Measurements from ENCODE around the gene SLC35F1. TPM values are rescaled to one million over a fixed set of nuclear protein-coding genes. Genes with fewer than 3 reads are reported as not detected.

Gene SLC35F1
- total and polyA plus RNA-seq, 9 of the 15 experiments (the other 6 are each of a cell fraction or from before 2014, with no cell fraction given) = 0.03 to 0.06 TPM; not detected in 7

- no peak for TF ChIP-seq ZNF609 (CRISPR knock-in tag; IDR thresholded peaks at IDR 0.05; ENCODE audit: borderline replicate concordance)
Measured at GRCh38 chr6:118123503-118124037, 216.5 kb downstream of the SLC35F1 start (continued).

GRCh38 chr6:118124851-118125250 lies 217.8 kb downstream of the SLC35F1 start:
- WGBS (ENCODE audit: insufficient coverage, low coverage, missing lambda C conversion rate) = 0% methylated on average over 2 of the region's 2 CpGs
- Histone ChIP-seq H3K4me3 (no peak overlapping the region), H3K9me1 (ENCODE audit: control insufficient read depth, insufficient read depth, low read length) (no peaks in the 10 kb centered on the region), H2AFZ (ENCODE audit: low read depth, low read length) (no peak overlapping the region), H3K79me2 (ENCODE audit: control insufficient read depth, insufficient read depth, low read length) (no peaks in the 10 kb centered on the region), H3K36me3 (ENCODE audit: control insufficient read depth, insufficient read depth, low read length) (no peaks in the 10 kb centered on the region), H3K27me3 (ENCODE audit: control insufficient read depth in 2 of 2, insufficient read depth in 2 of 2, low read length in 2 of 2) (no peaks in the 10 kb centered on the region), H3K9ac (ENCODE audit: insufficient read depth in 1 of 2, low read depth in 2 of 2, low read length in 2 of 2) (no peak overlapping the region), H3K4me1 (replicated peaks in 1 of 2; ENCODE audit: control insufficient read depth in 2 of 2, insufficient read depth in 2 of 2, low read length in 2 of 2) (no peaks in the 10 kb centered on the region), H4K20me1 (replicated peaks; ENCODE audit: control insufficient read depth, insufficient read depth, low read length) (no peaks in the 10 kb centered on the region), H3K4me2 (ENCODE audit: insufficient read depth, low read length) (no peak overlapping the region), H3K9me3 (replicated peaks; ENCODE audit: control insufficient read depth, insufficient read depth, low read depth, low read length) (no peaks in the 10 kb centered on the region), H3K27ac (ENCODE audit: extremely low read depth, low read depth, low read length) (no peak overlapping the region)
- POLR2A ChIA-PET = no interaction called here
- CTCF ChIA-PET (ENCODE audit: low intra/inter-chr PET ratio) = no interaction called here
- in situ Hi-C loops (cut with MboI) = no loop called here
- DNase-seq (ENCODE audit: extremely low read depth in 1 of 4, low spot score in 3 of 4) = no peak
- FAIRE-seq = no peak
- no peak for ATAC-seq
- no TSS peak for BruUV-seq (replicated peaks)
- intact Hi-C loops (cut with micrococcal nuclease) = no loop called here
- no peak for TF ChIP-seq PBX2 (CRISPR knock-in tag; IDR thresholded peaks at IDR 0.05; ENCODE audit: low read depth)
- no peak for TF ChIP-seq PBX2 (tag; conservative IDR thresholded peaks at IDR 0.05; ENCODE audit: low read depth)
- TF ChIP-seq FUS (optimal IDR thresholded peaks at IDR 0.05; ENCODE audit: low read depth, low read length) = no peak
- no peak for TF ChIP-seq SIN3A (IDR thresholded peaks at IDR 0.05; ENCODE audit: borderline replicate concordance in 2 of 2, control insufficient read depth in 1 of 2, low read depth in 2 of 2, low read length in 2 of 2)
- TF ChIP-seq SP1 (CRISPR knock-in tag; IDR thresholded peaks at IDR 0.05) = no peak
- TF ChIP-seq PYGO2 (tag; IDR thresholded peaks at IDR 0.05) = no peak
- no peak for TF ChIP-seq ZSCAN32 (CRISPR knock-in tag; IDR thresholded peaks at IDR 0.05)
- no peak for TF ChIP-seq SMAD4 (CRISPR knock-in tag; conservative IDR thresholded peaks at IDR 0.05)
